Endodermal cell (in vitro differentiated cells): ENCODE measurements around the gene MPPED2. TPM values are rescaled to one million over a fixed set of nuclear protein-coding genes. Genes with fewer than 3 reads are reported as not detected.

Source experiments
- DNase-seq: peaks from one replicate; pipeline ENCODE4 v3.0.0-alpha.2; 2017
- H3K27ac ChIP-seq: 2 replicates; pipeline ENCODE4 v1.5.1; 2013; ENCODE audit warnings: mild to moderate bottlenecking, low read depth, low read length, moderate library complexity
- H3K27me3 ChIP-seq: 2 replicates; pipeline ENCODE4 v1.6.1; 2013; ENCODE audit warnings: mild to moderate bottlenecking, low read length, moderate library complexity; ENCODE audit not compliant: insufficient read depth, control insufficient read depth, poor library complexity, severe bottlenecking
- H3K36me3 ChIP-seq: 2 replicates; pipeline ENCODE4 v1.7.0; 2013; ENCODE audit warnings: mild to moderate bottlenecking, low read length, moderate library complexity; ENCODE audit not compliant: control insufficient read depth, insufficient read depth
- H3K4me1 ChIP-seq: one replicate; pipeline ENCODE4 v1.7.0; 2013; ENCODE audit warnings: low read length; ENCODE audit not compliant: control insufficient read depth, insufficient read depth
- H3K4me3 ChIP-seq: 2 replicates; pipeline ENCODE4 v1.5.1; 2013; ENCODE audit warnings: mild to moderate bottlenecking, low read length, moderate library complexity
- H3K9ac ChIP-seq: 2 replicates; pipeline ENCODE4 v1.6.1; 2013; ENCODE audit warnings: mild to moderate bottlenecking, low read length, moderate library complexity; ENCODE audit not compliant: poor library complexity, severe bottlenecking; ENCODE audit errors: extremely low read depth
- H3K9me3 ChIP-seq: 2 replicates; pipeline ENCODE4 v1.6.1; 2013; ENCODE audit warnings: mild to moderate bottlenecking, low read length, moderate library complexity; ENCODE audit not compliant: control insufficient read depth
- H3K27ac Mint-ChIP-seq: 2 replicates; pipeline ENCODE4 v1.8.0; 2020; ENCODE audit warnings: mixed read lengths
- H3K27me3 Mint-ChIP-seq: 2 replicates; pipeline ENCODE4 v1.8.0; 2021; ENCODE audit warnings: mild to moderate bottlenecking, mixed read lengths; ENCODE audit not compliant: insufficient read depth
- H3K36me3 Mint-ChIP-seq: 2 replicates; pipeline ENCODE4 v1.8.0; 2020; ENCODE audit warnings: low read depth, mixed read lengths
- H3K4me1 Mint-ChIP-seq: 2 replicates; pipeline ENCODE4 v1.8.0; 2020; ENCODE audit warnings: mixed read lengths
- H3K4me3 Mint-ChIP-seq: 2 replicates; pipeline ENCODE4 v1.8.0; 2020; ENCODE audit warnings: mild to moderate bottlenecking, moderate library complexity, mixed read lengths
- H3K9me3 Mint-ChIP-seq: 2 replicates; pipeline ENCODE4 v1.8.0; 2020; ENCODE audit warnings: mild to moderate bottlenecking, mixed read lengths
- WGBS, 2 experiments: methylation state at CpG; one replicate each; pipeline versions ENCODE4 v1.1.5 to v1.1.7; 2013; ENCODE audit warnings: missing lambda C conversion rate in 2 of 2, mixed read lengths in 1 of 2; ENCODE audit not compliant: insufficient coverage in 1 of 2, insufficient read length in 1 of 2; 5-methylcytosine and 5-hydroxymethylcytosine counted together
- total RNA-seq, 2 donors: library from RNA; stranded (reverse); fragmentation: NEBNext Ultra II Directional in 1 of 2; extraction: Animal tissue kit (Norgen Biotek cat#: 25700) in 1 of 2; gene quantifications; 2 replicates in 1 of 2; 3 replicates in 1 of 2; pipeline ENCODE4 v1.2.1, GENCODE V29; 2021
- TF ChIP-seq, protein P1 (sequence below): fragments of 200-600 bp; sonication (generic); conservative IDR thresholded peaks from 2 replicates; pipeline ENCODE4 v1.5.0; 2021; ENCODE audit warnings: antibody characterized with exemption, mild to moderate bottlenecking

The MPPED2 gene
- total RNA-seq, 2 donors from 2014 or later = 1.5 to 16.4 TPM

DNA sequence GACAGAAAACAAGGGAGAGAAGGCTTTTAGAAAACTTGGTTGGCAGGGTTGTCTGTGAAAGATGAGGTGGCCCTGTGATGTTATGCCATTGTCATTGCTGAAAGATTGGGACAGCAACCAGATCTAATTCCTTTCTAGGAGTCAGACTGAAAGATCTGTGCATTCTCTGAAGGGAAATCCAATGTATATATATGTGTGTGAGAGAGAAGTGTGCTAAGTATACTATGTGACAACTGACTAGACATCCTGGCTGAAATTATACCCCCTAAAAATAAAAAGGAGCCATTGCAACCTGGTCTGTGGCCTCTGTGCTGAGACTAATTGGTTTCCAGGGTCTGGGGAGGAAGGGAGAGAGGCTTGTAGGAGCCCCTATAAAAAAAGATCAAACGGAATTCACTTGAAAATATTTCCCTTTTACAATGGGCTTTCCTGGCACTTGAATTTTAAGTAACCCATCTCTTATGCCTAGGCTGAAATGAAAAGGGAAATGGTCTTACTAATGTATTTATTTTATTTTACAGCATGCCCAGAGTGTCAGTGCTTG, 1.2 kb upstream of the MPPED2 start:
- Histone ChIP-seq H3K4me1 (no peaks in the 10 kb centered on the region), H3K27ac (no peak overlapping the region), H3K27me3 (peaks cover 29% of the 10 kb centered on the region), H3K9me3 (no peaks in the 10 kb centered on the region), H3K36me3 (no peaks in the 10 kb centered on the region), H3K4me3 (peak overlapping the region; percentile 82), H3K9ac (no peak overlapping the region)
- 83% methylated on average over 1 of the region's 1 CpG; no CpG with 5 or more reads in 1 of the 2 experiments for WGBS, 2 experiments
- Mint-ChIP-seq H3K27me3 (peaks cover 34% of the 10 kb centered on the region), H3K4me3 (peak overlapping the region; percentile 73), H3K9me3 (no peaks in the 10 kb centered on the region), H3K27ac (no peak overlapping the region), H3K4me1 (peaks cover 16% of the 10 kb centered on the region), H3K36me3 (no peaks in the 10 kb centered on the region)
- DNase-seq = no peak
- TF ChIP-seq, protein P1, sequence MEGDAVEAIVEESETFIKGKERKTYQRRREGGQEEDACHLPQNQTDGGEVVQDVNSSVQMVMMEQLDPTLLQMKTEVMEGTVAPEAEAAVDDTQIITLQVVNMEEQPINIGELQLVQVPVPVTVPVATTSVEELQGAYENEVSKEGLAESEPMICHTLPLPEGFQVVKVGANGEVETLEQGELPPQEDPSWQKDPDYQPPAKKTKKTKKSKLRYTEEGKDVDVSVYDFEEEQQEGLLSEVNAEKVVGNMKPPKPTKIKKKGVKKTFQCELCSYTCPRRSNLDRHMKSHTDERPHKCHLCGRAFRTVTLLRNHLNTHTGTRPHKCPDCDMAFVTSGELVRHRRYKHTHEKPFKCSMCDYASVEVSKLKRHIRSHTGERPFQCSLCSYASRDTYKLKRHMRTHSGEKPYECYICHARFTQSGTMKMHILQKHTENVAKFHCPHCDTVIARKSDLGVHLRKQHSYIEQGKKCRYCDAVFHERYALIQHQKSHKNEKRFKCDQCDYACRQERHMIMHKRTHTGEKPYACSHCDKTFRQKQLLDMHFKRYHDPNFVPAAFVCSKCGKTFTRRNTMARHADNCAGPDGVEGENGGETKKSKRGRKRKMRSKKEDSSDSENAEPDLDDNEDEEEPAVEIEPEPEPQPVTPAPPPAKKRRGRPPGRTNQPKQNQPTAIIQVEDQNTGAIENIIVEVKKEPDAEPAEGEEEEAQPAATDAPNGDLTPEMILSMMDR = no peak

DNA sequence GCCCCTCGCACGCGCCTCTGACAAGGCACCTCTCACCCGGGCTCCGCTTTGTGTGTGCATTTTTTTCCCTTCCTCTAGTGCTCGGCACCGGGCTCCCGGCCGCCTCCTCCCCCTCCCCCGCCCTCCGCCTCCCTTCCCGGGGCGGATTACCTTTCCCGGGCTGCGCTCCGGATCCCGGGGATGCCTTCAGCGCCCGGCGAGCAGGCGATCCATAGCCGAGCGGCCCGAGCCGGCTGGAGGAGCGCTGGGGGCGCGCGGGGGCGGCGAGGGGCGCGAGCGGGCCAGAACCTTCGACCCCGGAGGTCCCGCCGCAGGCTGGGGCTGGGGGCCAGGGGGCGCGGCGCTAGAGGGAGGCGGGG, 282 bp downstream of the MPPED2 start:
- H3K4me3 Mint-ChIP-seq = peak overlapping the region; percentile 73
- no peaks in the 10 kb centered on the region for H3K9me3 ChIP-seq
- DNase-seq = no peak
- H3K27me3 Mint-ChIP-seq = peaks cover 34% of the 10 kb centered on the region
- no peaks in the 10 kb centered on the region for H3K9me3 Mint-ChIP-seq
- H3K27ac ChIP-seq = no peak overlapping the region
- peaks cover 16% of the 10 kb centered on the region for H3K4me1 Mint-ChIP-seq
- no peak overlapping the region for H3K27ac Mint-ChIP-seq
- no peaks in the 10 kb centered on the region for H3K4me1 ChIP-seq
- 0% methylated on average over 42 of the region's 42 CpGs; no CpG with 5 or more reads in 1 of the 2 experiments for WGBS, 2 experiments
- H3K27me3 ChIP-seq = peaks cover 39% of the 10 kb centered on the region
- H3K4me3 ChIP-seq = peak overlapping the region; percentile 82
- H3K9ac ChIP-seq = peak overlapping the region; percentile 14
- no peaks in the 10 kb centered on the region for H3K36me3 Mint-ChIP-seq
- no peaks in the 10 kb centered on the region for H3K36me3 ChIP-seq
- TF ChIP-seq, protein P1 = no peak

DNA sequence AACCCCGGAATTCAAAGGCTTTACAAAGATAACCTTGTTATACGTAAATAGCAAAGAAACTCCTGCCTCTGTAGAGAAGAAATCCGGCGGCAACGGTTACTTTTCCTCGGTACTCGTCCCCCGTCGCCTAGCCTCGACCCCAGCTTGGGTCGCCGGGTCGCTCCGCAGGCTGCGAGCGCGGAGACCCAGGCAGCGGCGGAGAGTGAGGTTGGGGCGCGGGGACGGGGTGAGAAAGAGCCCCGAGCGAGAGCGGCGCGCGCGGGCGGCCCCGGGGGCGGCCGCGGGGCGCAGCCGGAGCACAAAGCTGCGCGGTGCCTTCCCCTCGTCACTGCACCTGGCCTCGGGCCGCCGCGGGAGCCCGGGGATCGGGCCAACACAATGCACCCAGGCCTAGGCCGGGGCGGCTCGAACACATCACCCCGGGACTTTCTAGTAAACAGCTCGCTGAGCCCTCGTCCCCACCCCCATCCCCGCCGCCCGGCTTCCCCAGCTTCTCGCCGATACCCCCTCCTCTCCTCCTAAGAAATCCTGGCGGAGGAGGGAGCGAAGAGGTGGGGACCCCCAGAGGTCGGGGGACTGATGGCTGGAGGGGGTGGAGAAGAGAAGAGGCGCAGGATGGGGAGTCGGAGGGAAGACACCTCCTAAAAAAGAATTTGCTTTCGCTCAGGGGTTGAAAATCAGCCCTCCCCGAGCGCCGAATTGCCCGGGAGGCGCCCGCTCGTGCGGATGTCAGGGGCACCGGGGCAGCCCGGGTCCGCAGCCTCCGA, 845 bp downstream of the MPPED2 start:
- Histone ChIP-seq H3K36me3 (peaks cover under 1% of the 10 kb centered on the region), H3K27ac (no peak overlapping the region), H3K4me3 (peak overlapping the region; percentile 82), H3K9ac (peak overlapping the region; percentile 29), H3K9me3 (no peaks in the 10 kb centered on the region), H3K27me3 (peaks cover 39% of the 10 kb centered on the region), H3K4me1 (no peaks in the 10 kb centered on the region)
- Mint-ChIP-seq H3K4me3 (peak overlapping the region; percentile 73), H3K27ac (no peak overlapping the region), H3K27me3 (peaks cover 34% of the 10 kb centered on the region), H3K4me1 (peaks cover 16% of the 10 kb centered on the region), H3K9me3 (no peaks in the 10 kb centered on the region), H3K36me3 (no peaks in the 10 kb centered on the region)
- TF ChIP-seq, protein P1 = no peak
- WGBS, 2 experiments = 0 to 1% methylated on average over 33 to 72 of the region's 74 CpGs
- peak; percentile 81 for DNase-seq
